Right lobe of liver (tissue), 6 donors: Measurements from ENCODE around the gene PEA15. TPM values are rescaled to one million over a fixed set of nuclear protein-coding genes. Genes with fewer than 3 reads are reported as not detected.

Experiments
- ATAC-seq, 4 donors: fragments of 200-7000 bp; cut with Tn5 transposase; one replicate each; pipeline ENCODE4 v1.9.1; 2020; ENCODE audit warnings: mild to moderate bottlenecking in 4 of 4, moderate library complexity in 4 of 4
- DNase-seq, 3 donors: peaks; one replicate each; pipeline ENCODE4 v3.0.0-alpha.2; 2020
- H3K27ac ChIP-seq, 3 donors: fragments of 200-600 bp; one replicate each; pipeline ENCODE4 v1.8.0; 2022
- H3K27me3 ChIP-seq, 2 donors: fragments of 200-600 bp; one replicate each; pipeline ENCODE4 v1.8.0; 2022
- H3K36me3 ChIP-seq, 4 donors: fragments of 200-600 bp; sonication (generic) in 1 of 4; one replicate each; pipeline versions ENCODE4 v1.5.1 to v1.8.0; 2017 to 2022; ENCODE audit warnings: control low read depth in 1 of 4
- H3K4me1 ChIP-seq, 4 donors: fragments of 200-600 bp; sonication (generic) in 1 of 4; one replicate each; pipeline versions ENCODE4 v1.5.1 to v1.8.0; 2017 to 2022; ENCODE audit warnings: control low read depth in 1 of 4
- H3K4me3 ChIP-seq, 3 donors: fragments of 200-600 bp; one replicate each; pipeline ENCODE4 v1.8.0; 2022
- H3K9me3 ChIP-seq, 4 donors: fragments of 200-600 bp; sonication (generic) in 1 of 4; one replicate each; pipeline versions ENCODE4 v1.5.1 to v1.8.0; 2017 to 2022; ENCODE audit warnings: control low read depth in 1 of 4
- CTCF ChIP-seq, 4 donors: fragments of 200-600 bp in 3 of 4; fragments of 450-650 bp in 1 of 4; IDR thresholded peaks; one replicate each; pipeline versions ENCODE4 v1.5.1 to v1.8.0; 2016 to 2022; ENCODE audit warnings: antibody characterized with exemption in 4 of 4, mild to moderate bottlenecking in 2 of 4
- POLR2A ChIP-seq: fragments of 450-650 bp; IDR thresholded peaks from one replicate; pipeline ENCODE4 v1.6.1; 2017; ENCODE audit warnings: antibody characterized with exemption, mild to moderate bottlenecking
- WGBS: methylation state at CpG from one replicate; pipeline ENCODE4 v1.1.6; 2018; ENCODE audit warnings: low coverage, low lambda C conversion rate; ENCODE audit not compliant: insufficient coverage; ENCODE audit errors: missing lambda C conversion rate; 5-methylcytosine and 5-hydroxymethylcytosine counted together
- intact Hi-C, 2 donors: fragments of 100-400 bp; cut with DNase I; formaldehyde crosslinking; loops; one replicate each; pipeline versions ENCODE4 v1.11.2 to v1.14.1; 2022
- total RNA-seq, 6 experiments: library from RNA; depleted of rRNA in 2 of 6; stranded (reverse); fragments of >200 nt in 2 of 6; fragmentation: NEBNext Ultra II Directional in 3 of 6; extraction: Animal tissue kit (Norgen Biotek cat#: 25700) in 3 of 6; gene quantifications; one replicate each; pipeline versions ENCODE4 v1.1.0 to v1.2.4, GENCODE V29; 2016 to 2023
- donor health status: DM: no; HTN: yes; CAD: no.
- donor health status: DM: no; HTN: no; CAD: no.
- donor health status: DM: no; HTN: no; CAD: no.
- donor health status: DM: no; HTN: yes; CAD: no.
- donor health status: DM: no; HTN: yes; CAD: no.

The PEA15 gene
- total RNA-seq, 6 experiments from 2014 or later: 11.5 to 45.7 (median 18.0) TPM

- Histone ChIP-seq H3K36me3 (peaks cover 5 to 58% (median 29%) of the 10 kb centered on the region in 4 donors), H3K27ac (peak overlapping the region in 1 of 3 donors; percentile 65), H3K9me3 (no peaks in the 10 kb centered on the region), H3K4me1 (peaks cover 0 to 35% (median 5%) of the 10 kb centered on the region in 4 donors), H3K27me3 (no peaks in the 10 kb centered on the region), H3K4me3 (no peak overlapping the region)
- ATAC-seq (no peak), DNase-seq (no peak)
- no peak for TF ChIP-seq CTCF (IDR thresholded peaks at IDR 0.05)
- no peak for TF ChIP-seq POLR2A
- WGBS: 83% methylated on average over 2 of the region's 2 CpGs
- intact Hi-C loops: no loop called here
Measured at GRCh38 chr1:160237558-160237957, 32.4 kb downstream of the PEA15 start.

GRCh38 chr1:160238408-160238807, 33.2 kb downstream of the PEA15 start:
- intact Hi-C loops: no loop called here
- peak; percentile 64 to 90 (median 84) for DNase-seq
- TF ChIP-seq POLR2A (no peak), CTCF (IDR thresholded peaks at IDR 0.05) (peak in 1 of 4 donors; percentile 2)
- Histone ChIP-seq H3K27me3 (no peaks in the 10 kb centered on the region), H3K9me3 (no peaks in the 10 kb centered on the region), H3K36me3 (peaks cover 5 to 51% (median 29%) of the 10 kb centered on the region in 4 donors), H3K4me1 (peaks cover 0 to 43% (median 7%) of the 10 kb centered on the region in 4 donors), H3K27ac (peak overlapping the region in 2 of 3 donors; percentile 11 to 65), H3K4me3 (no peak overlapping the region)
- ATAC-seq: peak; percentile 85 to 94 (median 91)
- 22% methylated on average over 5 of the region's 5 CpGs for WGBS

GRCh38 chr1:160239582-160240299, 34.6 kb downstream of the PEA15 start:
- H3K4me1 ChIP-seq: peaks cover 0 to 56% (median 7%) of the 10 kb centered on the region in 4 donors
- peak in 1 of 3 donors; percentile 68 for DNase-seq
- no peak overlapping the region for H3K4me3 ChIP-seq
- no peaks in the 10 kb centered on the region for H3K27me3 ChIP-seq
- TF ChIP-seq POLR2A (no peak), CTCF (IDR thresholded peaks at IDR 0.05) (peak in 1 of 4 donors; percentile 15)
- WGBS: 85% methylated on average over 18 of the region's 24 CpGs
- no peaks in the 10 kb centered on the region for H3K9me3 ChIP-seq
- H3K27ac ChIP-seq: peak overlapping the region in 1 of 3 donors; percentile 52
- intact Hi-C loops: no loop called here
- H3K36me3 ChIP-seq: peaks cover 5 to 50% (median 29%) of the 10 kb centered on the region in 4 donors
- peak; percentile 35 to 68 (median 50) for ATAC-seq

- TF ChIP-seq POLR2A: no peak
- TF ChIP-seq CTCF (IDR thresholded peaks at IDR 0.05): no peak
- no peak overlapping the region for H3K4me3 ChIP-seq
- peak overlapping the region in 1 of 3 donors; percentile 57 for H3K27ac ChIP-seq
- H3K9me3 ChIP-seq: no peaks in the 10 kb centered on the region
- intact Hi-C loops: no loop called here
- DNase-seq (no peak), ATAC-seq (no peak)
- peaks cover 0 to 15% (median 9%) of the 10 kb centered on the region in 4 donors for H3K36me3 ChIP-seq
- peaks cover 0 to 77% (median 17%) of the 10 kb centered on the region in 4 donors for H3K4me1 ChIP-seq
- no peaks in the 10 kb centered on the region for H3K27me3 ChIP-seq
Measured at GRCh38 chr1:160243767-160244166, 38.6 kb downstream of the PEA15 start.
